ENCODE results near the gene ASPA.

GRCh38 chr17:3506054-3506453 lies 30.3 kb downstream of the ASPA start:
- TF ChIP-seq CTCF (IDR thresholded peaks at IDR 0.05; ENCODE audit: extremely low read depth in 1 of 2, insufficient read depth in 1 of 2, low read depth in 1 of 2, low read length in 2 of 2) (no peak), POLR2AphosphoS5 (IDR thresholded peaks at IDR 0.05; ENCODE audit: insufficient read depth, low read depth, low read length) (no peak)

Measured in endothelial cell of umbilical vein (primary cell).